GM19193 (cell line): Measurements from ENCODE around the gene CHMP1A.

ENCODE experiments used
- POLR2A ChIP-seq: IDR thresholded peaks from 4 replicates; pipeline ENCODE4 v1.6.1; 2011; ENCODE audit not compliant: insufficient read depth, insufficient read length; ENCODE audit errors: extremely low read depth

Gene CHMP1A

DNA sequence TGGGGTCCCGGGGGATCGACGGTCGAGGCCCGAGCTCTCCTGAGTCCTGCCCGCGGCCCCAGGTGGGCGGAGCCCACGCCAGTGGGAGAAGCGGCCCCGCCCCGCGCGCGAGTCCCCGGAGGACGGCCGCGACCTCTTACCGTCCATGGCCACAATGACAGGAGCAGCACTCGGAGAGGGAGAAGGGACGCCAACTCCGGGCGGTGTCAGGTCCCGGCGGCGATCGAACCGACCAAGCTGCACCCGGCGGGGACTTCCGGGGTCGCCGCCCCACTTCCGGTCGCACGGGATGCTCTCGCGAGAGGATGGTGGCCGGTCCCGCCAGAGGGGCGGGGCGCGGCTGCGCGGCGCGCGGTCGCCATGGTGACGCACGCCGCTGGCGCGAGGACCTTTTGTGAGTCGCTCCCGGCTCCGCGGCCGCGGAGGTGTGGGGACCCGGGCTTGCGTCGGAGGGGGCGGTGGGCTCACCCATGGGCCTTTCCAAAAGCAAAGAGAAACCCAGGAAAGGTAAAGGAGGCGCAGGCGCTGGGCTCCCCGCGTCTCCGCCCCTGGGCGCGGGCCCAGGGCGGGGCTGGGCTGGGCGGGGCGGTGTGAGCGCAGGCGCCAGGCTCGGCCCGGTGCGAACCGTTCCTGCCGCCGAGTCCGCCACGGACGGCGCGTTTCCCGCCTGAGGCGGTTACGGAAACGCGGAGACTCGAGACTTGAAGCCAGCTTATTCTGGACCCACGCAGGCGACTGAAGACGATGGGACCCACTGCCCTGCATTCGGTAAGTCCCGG is at the start of gene CHMP1A, which contains the start of gene SPATA33:
Gene CHMP1A (minus strand): TSS at position 267 of the 779 bp plus-strand sequence. CDS start 120 bp downstream, at position 147.
Gene SPATA33 (plus strand): TSS at position 395 of the 779 bp plus-strand sequence. CDS start 76 bp downstream, at position 471.
- TF ChIP-seq POLR2A: peak; percentile 84

DNA sequence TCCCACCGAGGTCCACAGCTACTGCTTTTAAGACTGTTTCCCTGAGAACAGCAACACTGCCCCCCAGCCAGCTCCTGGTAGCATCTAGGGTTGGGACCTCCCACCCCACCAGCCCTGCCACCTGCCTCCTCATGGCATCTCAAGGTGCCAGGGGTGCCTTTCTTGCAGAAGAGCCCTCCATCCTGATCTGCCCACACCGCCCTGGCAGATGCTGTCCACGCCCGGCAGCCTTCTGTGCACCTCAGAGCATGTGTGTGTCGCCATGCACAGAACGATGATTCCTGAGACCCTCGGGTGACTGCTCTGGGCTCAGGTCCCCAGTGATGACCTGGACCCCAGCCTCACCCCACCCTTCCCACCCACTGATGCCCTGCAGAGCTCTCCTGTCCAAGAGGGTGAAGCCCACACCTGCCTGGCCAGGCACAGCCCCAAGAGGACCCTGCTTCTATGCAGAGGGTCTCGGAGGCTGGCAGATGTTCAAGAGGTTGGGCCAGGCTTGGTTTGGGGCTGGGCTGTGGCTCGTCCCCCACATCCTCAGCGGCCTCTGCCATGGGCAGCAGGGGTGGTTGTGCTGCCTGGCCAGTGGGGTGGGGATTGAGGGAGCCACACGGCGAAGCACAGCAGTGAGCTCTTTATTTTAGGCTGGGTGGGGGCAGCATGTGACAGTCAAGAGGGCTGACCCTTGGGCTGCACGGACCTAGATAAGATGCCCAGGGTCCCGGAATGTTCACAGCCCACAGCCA is 49.2 kb upstream of the CHMP1A start:
- no peak for TF ChIP-seq POLR2A

DNA sequence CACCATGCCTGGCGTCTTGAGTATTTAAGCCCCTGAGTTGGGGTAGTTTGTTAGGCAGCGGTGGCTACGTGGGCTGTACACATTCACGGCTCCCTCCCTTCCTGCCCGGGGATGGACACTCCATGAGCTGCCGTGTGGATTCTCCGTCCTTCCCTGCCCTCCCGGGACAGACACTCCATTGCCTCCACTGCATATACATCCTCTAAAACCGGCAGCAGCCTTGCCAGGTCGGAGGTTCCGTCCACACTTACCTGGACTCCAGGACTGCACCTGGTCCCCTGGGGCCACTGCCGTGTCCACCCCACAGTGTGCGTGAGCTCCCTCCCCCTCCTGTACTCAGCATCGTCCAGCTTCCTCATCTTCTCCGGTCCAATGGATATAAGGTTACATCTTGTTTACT is 47.5 kb upstream of the CHMP1A start:
- TF ChIP-seq POLR2A: no peak

DNA sequence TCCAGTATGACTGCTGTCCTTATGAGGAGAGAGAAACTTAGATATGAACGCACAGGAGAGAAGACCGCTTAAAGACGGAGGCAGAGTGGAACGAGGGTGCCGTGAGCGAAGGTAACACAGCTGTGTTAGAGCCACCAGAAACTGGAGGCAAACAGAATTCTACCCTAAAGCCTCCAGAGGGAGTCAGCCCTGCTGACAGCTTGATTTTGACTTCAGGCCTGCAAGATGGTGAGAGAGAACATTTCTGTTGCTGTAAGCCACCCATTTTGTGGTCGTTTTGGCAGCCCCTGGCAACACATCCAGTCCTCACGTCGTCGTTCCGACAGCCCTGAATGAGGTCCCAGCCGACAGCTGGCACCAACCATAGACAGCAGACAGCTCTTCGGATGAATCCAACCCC is 46.8 kb upstream of the CHMP1A start:
- no peak for TF ChIP-seq POLR2A

DNA sequence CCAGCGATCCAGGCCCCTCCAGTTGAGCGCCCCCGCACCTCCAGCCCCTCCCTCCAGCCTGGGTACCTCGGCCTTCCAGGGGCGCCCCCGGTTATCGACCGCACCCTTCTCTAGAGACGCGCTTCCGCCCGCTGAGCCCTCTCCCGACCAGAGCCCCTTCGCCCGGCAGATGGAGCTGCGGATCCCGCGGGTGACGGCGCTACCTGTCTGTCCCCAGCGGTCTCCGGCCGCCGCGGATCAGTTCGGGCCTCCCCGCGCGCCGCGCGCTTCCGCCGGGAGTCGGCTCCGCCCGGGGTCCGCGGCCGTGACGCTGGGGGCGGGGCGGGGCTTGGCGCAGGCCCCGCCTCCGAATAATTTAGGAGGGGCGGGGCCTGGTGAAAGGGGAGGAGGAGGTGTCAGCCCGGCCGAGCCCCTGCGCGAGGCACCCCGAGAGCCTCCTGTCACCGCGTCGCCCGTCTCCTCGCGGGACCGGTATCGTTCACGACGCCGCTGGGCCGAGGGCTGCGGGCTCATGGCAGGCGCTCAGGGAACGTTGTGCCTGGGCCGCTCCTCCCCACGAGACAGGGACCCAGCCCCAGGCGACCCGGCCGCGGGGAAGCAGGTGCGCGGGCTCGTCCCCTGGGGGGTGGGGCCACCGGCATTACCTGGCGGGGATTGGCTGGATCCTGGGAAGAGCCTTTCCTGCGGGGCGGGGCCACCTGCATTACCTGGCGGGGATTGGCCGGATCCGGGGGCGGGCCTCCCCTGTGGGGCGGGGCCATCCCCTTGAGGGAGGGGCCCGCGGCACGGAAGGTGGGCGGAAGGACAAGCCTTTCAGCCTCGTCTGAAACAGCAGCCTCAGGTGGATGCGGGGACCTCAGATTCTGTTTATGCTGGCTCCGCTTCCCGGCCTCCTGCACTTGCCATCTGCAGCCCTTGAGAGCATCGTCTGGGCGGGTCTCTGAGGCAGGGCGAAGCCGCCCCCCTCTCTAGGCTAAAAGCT is 44.2 kb upstream of the CHMP1A start, which contains the start of gene SPATA2L:
Gene SPATA2L (minus strand): TSS at position 281 of the 982 bp plus-strand sequence. CDS start 473 bp downstream, outside the sequence.
- peak; percentile 61 for TF ChIP-seq POLR2A

DNA sequence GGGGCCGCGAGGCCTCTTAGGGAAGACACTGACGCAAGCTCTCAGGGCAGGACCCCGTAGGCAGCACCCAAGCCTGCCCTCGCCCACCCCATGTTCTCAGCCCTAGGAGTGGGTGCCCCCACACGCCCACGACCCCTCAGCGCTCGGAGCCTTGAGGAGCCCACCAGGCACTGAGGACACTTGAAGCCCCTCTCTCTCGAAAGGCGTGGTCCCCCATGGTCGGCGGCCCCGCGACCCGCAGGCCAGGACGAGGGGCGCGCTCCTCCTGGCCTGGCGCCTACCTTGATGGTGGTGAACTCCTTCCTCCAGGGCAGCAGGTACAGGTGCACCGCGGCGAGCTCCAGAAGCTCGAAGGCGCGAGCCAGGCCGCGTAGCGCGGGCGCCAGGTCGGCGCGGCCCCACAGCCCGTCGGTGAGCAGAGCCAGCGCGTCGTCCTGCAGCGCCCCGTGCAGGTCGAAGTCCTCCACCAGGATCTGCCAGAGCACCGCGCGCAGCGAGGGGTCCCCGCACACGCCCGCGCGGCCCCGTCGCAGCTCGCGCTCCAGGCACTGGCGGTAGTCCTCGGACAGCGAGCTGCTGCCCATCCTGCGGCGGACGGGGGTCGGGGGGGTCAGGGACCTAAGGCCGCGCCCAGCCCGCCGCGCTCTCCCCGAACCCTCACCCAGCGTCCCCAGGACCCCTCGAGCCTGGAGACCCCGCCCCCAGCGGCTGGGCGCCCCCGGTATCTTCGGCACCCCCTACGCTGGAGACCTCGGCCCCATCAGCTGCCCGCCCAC is 43.3 kb upstream of the CHMP1A start:
- no peak for TF ChIP-seq POLR2A

DNA sequence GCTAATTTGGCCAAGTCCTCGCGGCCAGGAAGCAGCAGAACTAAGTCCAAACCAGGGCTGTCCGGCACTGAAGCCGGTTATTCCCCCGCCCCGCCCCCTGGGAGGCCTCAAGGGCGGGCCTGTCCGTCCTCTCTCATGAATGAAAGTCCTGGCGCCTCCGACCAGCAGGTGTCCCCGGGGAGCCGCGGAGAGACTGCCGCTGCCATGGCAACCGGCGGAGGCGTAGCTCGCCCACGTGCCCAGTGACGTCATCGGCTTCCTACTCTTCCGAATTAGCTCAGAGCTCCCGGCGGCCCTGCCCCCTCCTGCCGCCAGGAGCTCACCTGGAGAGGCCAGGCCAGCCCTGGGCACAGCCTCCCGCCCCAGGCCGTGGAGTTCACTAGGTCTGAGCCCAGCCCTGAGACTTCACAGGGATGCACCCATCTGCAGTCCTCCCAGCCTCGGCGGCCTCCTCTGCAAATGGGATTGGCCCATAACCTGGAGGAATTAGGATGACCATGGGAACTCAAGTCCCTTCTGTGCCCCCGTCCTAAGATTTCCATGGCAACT is 42.7 kb upstream of the CHMP1A start:
- TF ChIP-seq POLR2A: no peak

DNA sequence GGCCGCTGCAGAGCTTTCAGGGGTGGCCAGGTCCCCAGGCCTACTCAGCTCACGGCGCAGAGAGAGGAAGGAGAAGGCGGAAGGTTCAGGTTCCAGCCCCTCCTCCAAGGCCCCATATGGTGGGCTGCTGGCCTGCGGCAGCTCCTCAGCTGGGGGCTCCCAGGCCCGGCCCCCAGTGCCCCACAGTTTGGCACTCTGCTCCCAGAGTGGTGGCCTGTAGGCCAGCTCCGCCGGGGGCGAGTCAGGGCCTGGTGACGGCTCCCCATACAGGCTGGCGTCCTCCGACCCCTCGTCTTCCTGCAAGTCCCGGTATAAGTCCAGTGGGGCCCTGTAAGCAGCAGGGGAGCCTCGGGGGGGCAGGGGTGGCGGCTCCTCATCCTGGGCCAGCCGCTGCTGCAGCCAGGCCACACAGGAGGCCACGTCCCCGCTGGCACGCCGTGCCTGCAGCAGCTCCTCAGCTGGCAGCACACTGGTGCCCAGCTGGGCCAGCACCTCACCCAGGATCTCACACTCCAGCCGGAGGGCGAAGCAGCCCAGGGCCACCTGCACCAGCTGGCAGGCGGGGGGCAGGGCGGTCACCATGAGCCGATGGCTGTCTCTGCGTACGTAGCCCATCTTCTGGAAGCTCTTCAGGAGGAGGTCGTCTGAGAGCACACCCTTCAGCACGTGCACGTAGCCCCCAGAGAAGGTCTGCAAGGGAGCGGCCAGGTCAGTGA is 40.3 kb upstream of the CHMP1A start:
- TF ChIP-seq POLR2A: no peak

DNA sequence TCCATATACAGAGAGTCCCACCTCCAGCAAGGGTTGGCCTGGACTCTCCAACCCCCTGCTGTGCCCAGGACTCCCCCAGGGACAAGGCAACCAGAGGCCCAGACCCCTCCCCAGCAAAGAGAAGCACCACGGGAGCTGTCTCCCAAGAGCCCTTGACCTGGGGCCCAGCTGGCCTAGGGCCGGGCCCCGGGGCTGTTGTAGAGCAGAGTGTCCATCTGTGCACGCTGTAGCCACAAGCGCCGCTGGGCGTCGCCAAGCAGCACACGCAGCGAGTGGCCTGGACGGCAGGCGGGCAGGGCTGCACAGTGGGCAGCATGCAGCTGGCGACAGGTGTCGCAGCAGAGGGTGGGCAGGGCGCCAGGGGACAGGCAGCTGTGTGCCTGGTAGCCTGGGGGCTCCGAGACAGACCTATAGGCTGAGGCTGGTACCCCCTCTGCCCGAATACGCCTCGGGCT is 39.7 kb upstream of the CHMP1A start:
- TF ChIP-seq POLR2A: no peak

DNA sequence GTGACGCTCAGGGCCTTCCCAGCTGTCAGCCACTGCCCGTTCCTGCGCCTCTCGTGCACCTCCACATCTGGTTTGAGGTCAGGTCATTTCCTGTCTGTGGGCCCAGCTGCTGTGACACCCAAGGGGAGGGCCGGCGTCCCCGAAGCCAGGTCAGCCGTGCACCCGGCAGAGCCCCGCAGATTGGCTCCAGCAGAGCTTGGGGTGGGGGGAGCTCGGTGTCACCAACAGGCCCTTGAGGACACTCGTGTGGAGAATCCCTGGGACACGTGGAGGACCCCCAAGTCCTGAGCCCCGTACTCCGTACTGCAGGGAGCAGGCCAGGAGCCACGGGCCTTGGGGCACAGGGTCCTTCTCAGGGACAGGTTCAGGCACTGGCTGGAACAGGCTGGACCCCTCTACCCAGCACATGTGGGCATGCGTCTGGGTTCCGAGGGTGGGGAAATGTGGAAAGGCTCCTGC is 39.2 kb upstream of the CHMP1A start:
- peak; percentile 30 for TF ChIP-seq POLR2A

DNA sequence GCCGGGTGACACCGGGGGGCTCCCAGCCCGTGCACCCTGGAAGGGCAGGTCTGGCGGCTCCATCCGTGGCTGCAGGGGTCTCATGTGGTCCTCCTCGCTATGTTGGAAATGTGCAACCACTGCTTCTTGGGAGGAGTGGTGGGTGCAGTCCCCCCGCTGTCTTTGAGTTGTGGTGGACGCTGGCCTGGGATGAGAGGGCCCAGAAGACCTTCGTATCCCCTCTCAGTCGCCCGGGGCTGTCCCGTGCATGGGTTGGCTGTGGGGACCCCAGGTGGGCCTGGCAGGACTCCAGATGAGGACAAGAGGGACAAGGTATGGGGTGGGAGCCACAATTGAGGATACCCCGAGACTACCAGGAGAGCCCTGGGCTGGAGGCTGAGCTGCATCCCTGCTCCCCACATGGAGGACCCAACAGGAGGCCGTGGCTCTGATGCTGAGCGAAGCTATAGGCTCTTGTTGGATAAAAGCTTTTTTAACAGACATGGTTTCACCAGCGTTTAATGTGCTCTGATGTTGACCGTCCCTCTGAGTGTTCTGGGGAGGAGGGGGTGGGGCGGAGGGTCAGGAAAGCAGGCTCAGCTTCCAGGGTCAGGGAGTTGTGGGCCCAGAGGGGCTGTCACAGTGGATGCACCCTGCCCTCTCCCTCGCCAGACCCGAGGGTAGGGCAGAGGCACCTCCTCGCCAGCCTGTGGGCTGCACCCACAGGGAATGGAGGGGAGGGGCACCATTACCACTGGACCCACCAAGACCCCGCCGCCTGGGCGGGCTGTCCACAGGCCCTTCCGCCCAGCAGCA is 38.6 kb upstream of the CHMP1A start:
- TF ChIP-seq POLR2A: no peak

DNA sequence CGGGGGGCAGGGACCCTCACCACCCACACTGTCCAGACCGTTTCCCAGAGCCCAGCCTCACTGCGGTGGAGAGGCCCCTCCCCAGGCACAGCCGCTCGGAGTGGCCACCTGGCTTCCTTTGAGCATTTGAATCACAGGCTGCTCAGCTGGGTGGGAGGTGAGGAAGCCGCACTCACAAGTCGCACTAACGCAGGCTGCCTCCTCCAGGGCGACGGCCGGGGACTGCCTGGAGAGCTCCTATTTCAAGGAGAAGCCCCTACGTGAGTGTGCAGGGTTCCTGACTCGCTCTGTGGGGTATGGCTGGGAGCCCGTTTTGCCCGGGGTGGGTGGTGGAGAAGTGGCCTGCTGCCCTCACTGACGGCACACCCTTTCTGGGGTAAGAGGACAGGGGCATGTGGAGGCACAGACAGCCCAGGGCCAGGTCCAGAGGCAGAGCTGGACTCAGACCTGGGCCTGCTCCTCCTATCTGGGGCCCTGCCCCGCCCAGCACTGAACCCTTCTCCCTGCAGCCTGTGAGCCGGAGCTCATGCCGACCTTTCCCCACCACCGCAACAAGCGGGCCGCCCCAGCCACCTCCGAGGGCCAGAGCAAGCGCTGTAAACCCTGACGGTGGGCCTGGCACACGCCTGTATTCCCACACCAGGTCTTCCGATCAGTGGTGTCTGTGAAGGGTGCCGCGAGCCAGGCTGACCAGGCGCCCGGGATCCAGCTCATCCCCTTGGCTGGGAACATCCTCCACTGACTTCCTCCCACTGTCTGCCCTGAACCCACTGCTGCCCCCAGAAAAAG is 37.8 kb upstream of the CHMP1A start:
- no peak for TF ChIP-seq POLR2A
